Chondrocyte (in vitro differentiated cells): Measurements from ENCODE around the gene CLEC4G. TPM values are rescaled to one million over a fixed set of nuclear protein-coding genes. Genes with fewer than 3 reads are reported as not detected.

ENCODE experiments used
- DNase-seq: peaks from one replicate; pipeline ENCODE4 v3.0.0; 2021; ENCODE audit warnings: mixed read lengths, low spot score
- H3K27ac Mint-ChIP-seq: one replicate; pipeline ENCODE4 v1.8.0; 2021; ENCODE audit warnings: mild to moderate bottlenecking, moderate library complexity, mixed read lengths; ENCODE audit not compliant: unreplicated experiment
- H3K27me3 Mint-ChIP-seq: 2 replicates; pipeline ENCODE4 v1.8.0; 2021; ENCODE audit warnings: low read depth, mixed read lengths
- H3K36me3 Mint-ChIP-seq: 2 replicates; pipeline ENCODE4 v1.8.0; 2021; ENCODE audit warnings: low read depth, mixed read lengths
- H3K4me1 Mint-ChIP-seq: 2 replicates; pipeline ENCODE4 v1.8.0; 2021; ENCODE audit warnings: low read depth, mild to moderate bottlenecking, mixed read lengths
- H3K4me3 Mint-ChIP-seq: one replicate; pipeline ENCODE4 v1.8.0; 2021; ENCODE audit warnings: mild to moderate bottlenecking, moderate library complexity, mixed read lengths; ENCODE audit not compliant: unreplicated experiment
- H3K9me3 Mint-ChIP-seq: 2 replicates; pipeline ENCODE4 v1.8.0; 2021; ENCODE audit warnings: low read depth, mixed read lengths
- CTCF ChIP-seq: fragments of 200-600 bp; sonication (generic); IDR thresholded peaks from 2 replicates; pipeline ENCODE4 v1.5.0; 2021; ENCODE audit warnings: antibody characterized with exemption, mild to moderate bottlenecking, moderate library complexity
- total RNA-seq: library from RNA; stranded (reverse); gene quantifications from 3 replicates; pipeline ENCODE4 v1.2.1, GENCODE V29; 2021

CLEC4G gene
- total RNA-seq, 1 donor from 2014 or later = not detected

- H3K9me3 Mint-ChIP-seq = no peaks in the 10 kb centered on the region
- no peak overlapping the region for H3K4me3 Mint-ChIP-seq
- no peak for DNase-seq
- no peak overlapping the region for H3K27ac Mint-ChIP-seq
- peaks cover 30% of the 10 kb centered on the region for H3K27me3 Mint-ChIP-seq
- no peaks in the 10 kb centered on the region for H3K36me3 Mint-ChIP-seq
- H3K4me1 Mint-ChIP-seq = no peaks in the 10 kb centered on the region
- TF ChIP-seq CTCF = no peak
These were observed 30.8 kb downstream of the CLEC4G start for GRCh38 chr19:7701049-7701653.

GRCh38 chr19:7699417-7700401 lies 32.2 kb downstream of the CLEC4G start:
- H3K4me1 Mint-ChIP-seq = no peaks in the 10 kb centered on the region

GRCh38 chr19:7699003-7699402 lies 32.9 kb downstream of the CLEC4G start:
- Mint-ChIP-seq H3K9me3 (no peaks in the 10 kb centered on the region), H3K27ac (no peak overlapping the region), H3K4me3 (no peak overlapping the region), H3K4me1 (no peaks in the 10 kb centered on the region), H3K36me3 (no peaks in the 10 kb centered on the region), H3K27me3 (peaks cover 27% of the 10 kb centered on the region)
- DNase-seq = no peak
- no peak for TF ChIP-seq CTCF

More at GRCh38 chr19:7699417-7700401, 32.2 kb downstream of the CLEC4G start:
- no peak overlapping the region for H3K4me3 Mint-ChIP-seq
- H3K27me3 Mint-ChIP-seq = peaks cover 27% of the 10 kb centered on the region
- H3K9me3 Mint-ChIP-seq = no peaks in the 10 kb centered on the region
- H3K27ac Mint-ChIP-seq = no peak overlapping the region
- no peak for DNase-seq
- H3K36me3 Mint-ChIP-seq = no peaks in the 10 kb centered on the region
- TF ChIP-seq CTCF = no peak

- peaks cover 27% of the 10 kb centered on the region for H3K27me3 Mint-ChIP-seq
- H3K9me3 Mint-ChIP-seq = no peaks in the 10 kb centered on the region
- no peak overlapping the region for H3K4me3 Mint-ChIP-seq
- no peaks in the 10 kb centered on the region for H3K4me1 Mint-ChIP-seq
- TF ChIP-seq CTCF = no peak
- no peak for DNase-seq
- H3K36me3 Mint-ChIP-seq = no peaks in the 10 kb centered on the region
- no peak overlapping the region for H3K27ac Mint-ChIP-seq
These were observed 33.3 kb downstream of the CLEC4G start for GRCh38 chr19:7698583-7698982.

GRCh38 chr19:7697721-7698287 lies 34.1 kb downstream of the CLEC4G start:
- Mint-ChIP-seq H3K4me3 (no peak overlapping the region), H3K9me3 (no peaks in the 10 kb centered on the region), H3K36me3 (no peaks in the 10 kb centered on the region), H3K4me1 (no peaks in the 10 kb centered on the region), H3K27ac (no peak overlapping the region), H3K27me3 (peaks cover 25% of the 10 kb centered on the region)
- TF ChIP-seq CTCF = no peak
- DNase-seq = no peak
